Natural killer cell (primary cell): ENCODE results near the gene IL31RA. TPM values are rescaled to one million over a fixed set of nuclear protein-coding genes. Genes with fewer than 3 reads are reported as not detected.

Experiments used
- ATAC-seq, 3 donors: fragments of 150-1000 bp in 2 of 3; fragments of 200-7000 bp in 1 of 3; cut with Tn5 transposase; 1 replicate in 1 of 3; 2 replicates in 2 of 3; pipeline ENCODE4 v1.10.0; 2021; ENCODE audit warnings: mild to moderate bottlenecking in 2 of 3, moderate library complexity in 2 of 3
- DNase-seq, 2 donors: peaks; one replicate each; pipeline versions ENCODE4 v3.0.0 to v3.0.0-alpha.2; 2013 to 2021; ENCODE audit warnings: mixed read lengths in 1 of 2
- H3K27ac ChIP-seq: one replicate; pipeline ENCODE4 v1.5.1; 2013; ENCODE audit warnings: mild to moderate bottlenecking, low read length
- H3K27me3 ChIP-seq: one replicate; pipeline ENCODE4 v1.6.1; 2013; ENCODE audit warnings: low read length; ENCODE audit not compliant: control insufficient read depth, insufficient read depth
- H3K36me3 ChIP-seq: one replicate; pipeline ENCODE4 v1.6.1; 2013; ENCODE audit warnings: low read length; ENCODE audit not compliant: control insufficient read depth, insufficient read depth
- H3K4me1 ChIP-seq: one replicate; pipeline ENCODE4 v1.6.1; 2013; ENCODE audit warnings: low read length; ENCODE audit not compliant: control insufficient read depth, insufficient read depth
- H3K4me3 ChIP-seq: one replicate; pipeline ENCODE4 v1.5.1; 2013; ENCODE audit warnings: low read length
- H3K9me3 ChIP-seq: one replicate; pipeline ENCODE4 v1.6.1; 2013; ENCODE audit warnings: low read length; ENCODE audit not compliant: control insufficient read depth, insufficient read depth
- H3K27ac Mint-ChIP-seq, 2 donors: one replicate each; pipeline ENCODE4 v1.8.0; 2022; ENCODE audit warnings: mild to moderate bottlenecking in 2 of 2, mixed read lengths in 2 of 2, moderate library complexity in 1 of 2
- H3K27me3 Mint-ChIP-seq, 2 donors: one replicate each; pipeline ENCODE4 v1.8.0; 2022; ENCODE audit warnings: low read depth in 2 of 2, mixed read lengths in 2 of 2
- H3K36me3 Mint-ChIP-seq: one replicate; pipeline ENCODE4 v1.8.0; 2022; ENCODE audit warnings: mixed read lengths
- H3K4me1 Mint-ChIP-seq, 2 donors: one replicate each; pipeline ENCODE4 v1.8.0; 2022; ENCODE audit warnings: mixed read lengths in 2 of 2
- H3K4me3 Mint-ChIP-seq: one replicate; pipeline ENCODE4 v1.8.0; 2022; ENCODE audit warnings: mild to moderate bottlenecking, moderate library complexity, mixed read lengths
- H3K9me3 Mint-ChIP-seq, 2 donors: one replicate each; pipeline ENCODE4 v1.8.0; 2022; ENCODE audit warnings: mixed read lengths in 2 of 2
- WGBS: methylation state at CpG from one replicate; pipeline ENCODE4 v1.1.7; 2013; ENCODE audit warnings: missing lambda C conversion rate; ENCODE audit not compliant: insufficient coverage; 5-methylcytosine and 5-hydroxymethylcytosine counted together
- intact Hi-C: fragments of 100-400 bp; cut with micrococcal nuclease; formaldehyde crosslinking; loops from one replicate; pipeline ENCODE4 v1.14.2; 2022
- total RNA-seq, 4 donors: library from RNA; stranded (reverse); fragments of 120-200 nt in 1 of 4; gene quantifications; one replicate each; pipeline versions ENCODE4 v1.2.3 to v1.2.4, GENCODE V29; 2013 to 2022
- TF ChIP-seq, protein P1 (sequence below): fragments of 200-600 bp; IDR thresholded peaks from one replicate; pipeline ENCODE4 v1.8.0; 2022; ENCODE audit warnings: antibody characterized with exemption

IL31RA gene
- total RNA-seq, 3 donors from 2014 or later (not counting 1 experiment from before 2014, with no cell fraction given) = not detected

- WGBS = 91% methylated on average over 1 of the region's 1 CpG
- DNase-seq (no peak), ATAC-seq (no peak)
- Histone ChIP-seq H3K4me1 (no peaks in the 10 kb centered on the region), H3K36me3 (peaks cover 4% of the 10 kb centered on the region), H3K27ac (no peak overlapping the region), H3K27me3 (no peaks in the 10 kb centered on the region), H3K4me3 (no peak overlapping the region), H3K9me3 (no peaks in the 10 kb centered on the region)
- no peaks in the 10 kb centered on the region for H3K36me3 Mint-ChIP-seq
- H3K27ac Mint-ChIP-seq = no peak overlapping the region
- TF ChIP-seq, protein P1, sequence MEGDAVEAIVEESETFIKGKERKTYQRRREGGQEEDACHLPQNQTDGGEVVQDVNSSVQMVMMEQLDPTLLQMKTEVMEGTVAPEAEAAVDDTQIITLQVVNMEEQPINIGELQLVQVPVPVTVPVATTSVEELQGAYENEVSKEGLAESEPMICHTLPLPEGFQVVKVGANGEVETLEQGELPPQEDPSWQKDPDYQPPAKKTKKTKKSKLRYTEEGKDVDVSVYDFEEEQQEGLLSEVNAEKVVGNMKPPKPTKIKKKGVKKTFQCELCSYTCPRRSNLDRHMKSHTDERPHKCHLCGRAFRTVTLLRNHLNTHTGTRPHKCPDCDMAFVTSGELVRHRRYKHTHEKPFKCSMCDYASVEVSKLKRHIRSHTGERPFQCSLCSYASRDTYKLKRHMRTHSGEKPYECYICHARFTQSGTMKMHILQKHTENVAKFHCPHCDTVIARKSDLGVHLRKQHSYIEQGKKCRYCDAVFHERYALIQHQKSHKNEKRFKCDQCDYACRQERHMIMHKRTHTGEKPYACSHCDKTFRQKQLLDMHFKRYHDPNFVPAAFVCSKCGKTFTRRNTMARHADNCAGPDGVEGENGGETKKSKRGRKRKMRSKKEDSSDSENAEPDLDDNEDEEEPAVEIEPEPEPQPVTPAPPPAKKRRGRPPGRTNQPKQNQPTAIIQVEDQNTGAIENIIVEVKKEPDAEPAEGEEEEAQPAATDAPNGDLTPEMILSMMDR = no peak
- no peak overlapping the region for H3K4me3 Mint-ChIP-seq
- no peaks in the 10 kb centered on the region for H3K27me3 Mint-ChIP-seq
- H3K9me3 Mint-ChIP-seq = no peaks in the 10 kb centered on the region
- intact Hi-C loops = no loop called here
- peaks cover 5 to 6% of the 10 kb centered on the region in 2 donors for H3K4me1 Mint-ChIP-seq
Measured at GRCh38 chr5:55969956-55970355, 118.8 kb downstream of the IL31RA start.

Other genes starting within 250 kb of the IL31RA start
- 10 to 100 TPM; 20.6 to 33.9 (median 27.0) TPM for gene SLC38A9, start 139.0 kb upstream of the IL31RA start, total RNA-seq
- gene DDX4, start 113.3 kb upstream of the IL31RA start, total RNA-seq = not detected
- 10 to 100 TPM; 48.5 to 73.0 (median 53.8) TPM for gene IL6ST, start 143.6 kb downstream of the IL31RA start, total RNA-seq